NCI-H2196 (cell line): Measurements from ENCODE around the gene POU4F2.
"Not testable (repeated sequence)": the region's sequence is repeated elsewhere in the genome, so short reads cannot be mapped to it uniquely, and the experiment has no call there.

Source experiments
- DNase-seq: peaks from one replicate; lab custom pipeline; 2025; ENCODE audit not compliant: unreplicated experiment; lab: John Stamatoyannopoulos, UW

The POU4F2 gene

GRCh38 chr4:146654687-146655520 is 16.2 kb downstream of the POU4F2 start:
- no peak for DNase-seq

- no peak for DNase-seq
Measured at GRCh38 chr4:146655521-146655856, 16.8 kb downstream of the POU4F2 start.

GRCh38 chr4:146661367-146661766 is 22.7 kb downstream of the POU4F2 start:
- no peak for DNase-seq

- DNase-seq: not testable (repeated sequence)
Measured at GRCh38 chr4:146663968-146664311, 25.2 kb downstream of the POU4F2 start.

- DNase-seq: no peak
Measured at GRCh38 chr4:146674829-146675570, 36.3 kb downstream of the POU4F2 start.
